Measurements from ENCODE around the gene MYOZ3.

- no peak for TF ChIP-seq CTCF (IDR thresholded peaks at IDR 0.05; ENCODE audit: poor library complexity)
- no peak for TF ChIP-seq EZH2phosphoT487 (IDR thresholded peaks at IDR 0.05; ENCODE audit: low read depth, severe bottlenecking, unreplicated experiment)
- TF ChIP-seq EZH2 (IDR thresholded peaks at IDR 0.05; ENCODE audit: borderline replicate concordance), result no peak
These were observed 14.0 kb downstream of the MYOZ3 start for GRCh38 chr5:150675069-150675468.

All from hepatocyte (in vitro differentiated cells).